Testis (tissue), 2 donors: ENCODE results near the gene LRRC31.

ENCODE experiments used
- POLR2A ChIP-seq: fragments of 450-650 bp; IDR thresholded peaks from one replicate; pipeline ENCODE4 v1.6.1; 2017; ENCODE audit warnings: antibody characterized with exemption, mild to moderate bottlenecking, moderate library complexity
- TF ChIP-seq, protein P1 (sequence below), 3 experiments: fragments of 450-650 bp in 2 of 3; fragments of 200-600 bp in 1 of 3; sonication (generic) in 1 of 3; IDR thresholded peaks; one replicate each; pipeline ENCODE4 v1.5.1; 2016 to 2019; ENCODE audit warnings: antibody characterized with exemption in 3 of 3, mild to moderate bottlenecking in 2 of 3, moderate library complexity in 1 of 3

DNA sequence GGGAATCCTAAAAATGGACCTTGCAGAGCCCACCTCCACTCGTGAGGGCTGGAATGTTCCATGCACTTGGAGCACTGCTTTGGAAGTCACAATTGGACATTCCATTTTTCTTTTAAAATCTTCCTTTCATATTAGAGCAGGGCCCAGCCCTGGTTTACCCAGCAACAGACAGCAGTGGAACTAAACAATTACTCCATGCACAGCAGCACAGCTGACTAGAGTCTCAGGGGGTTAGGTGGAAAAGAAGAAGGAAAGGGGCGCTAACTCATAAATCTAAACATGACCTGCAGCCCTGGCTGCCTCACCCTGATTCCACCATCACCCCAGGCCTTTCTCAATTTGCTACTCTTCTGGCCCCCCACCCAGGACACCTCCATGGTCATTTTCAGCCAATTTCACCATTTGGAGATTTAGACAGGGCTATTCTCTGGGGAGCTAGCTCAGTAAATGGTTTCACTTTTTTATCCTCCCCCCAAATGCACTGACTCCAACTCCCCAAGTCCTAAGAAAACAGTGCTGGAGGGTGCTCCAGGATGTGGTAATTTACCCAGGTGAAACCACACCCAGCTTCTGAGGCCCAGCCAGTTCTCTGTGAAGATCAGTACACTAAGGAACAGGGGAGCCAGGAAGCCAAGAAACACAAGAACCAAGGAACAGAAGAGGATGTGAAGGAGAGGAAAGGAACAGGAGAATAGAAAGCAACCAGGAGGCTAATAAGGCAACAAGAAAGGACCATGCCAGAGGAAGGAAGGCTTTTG lies 1.6 kb upstream of the LRRC31 start:
- TF ChIP-seq, protein P1, sequence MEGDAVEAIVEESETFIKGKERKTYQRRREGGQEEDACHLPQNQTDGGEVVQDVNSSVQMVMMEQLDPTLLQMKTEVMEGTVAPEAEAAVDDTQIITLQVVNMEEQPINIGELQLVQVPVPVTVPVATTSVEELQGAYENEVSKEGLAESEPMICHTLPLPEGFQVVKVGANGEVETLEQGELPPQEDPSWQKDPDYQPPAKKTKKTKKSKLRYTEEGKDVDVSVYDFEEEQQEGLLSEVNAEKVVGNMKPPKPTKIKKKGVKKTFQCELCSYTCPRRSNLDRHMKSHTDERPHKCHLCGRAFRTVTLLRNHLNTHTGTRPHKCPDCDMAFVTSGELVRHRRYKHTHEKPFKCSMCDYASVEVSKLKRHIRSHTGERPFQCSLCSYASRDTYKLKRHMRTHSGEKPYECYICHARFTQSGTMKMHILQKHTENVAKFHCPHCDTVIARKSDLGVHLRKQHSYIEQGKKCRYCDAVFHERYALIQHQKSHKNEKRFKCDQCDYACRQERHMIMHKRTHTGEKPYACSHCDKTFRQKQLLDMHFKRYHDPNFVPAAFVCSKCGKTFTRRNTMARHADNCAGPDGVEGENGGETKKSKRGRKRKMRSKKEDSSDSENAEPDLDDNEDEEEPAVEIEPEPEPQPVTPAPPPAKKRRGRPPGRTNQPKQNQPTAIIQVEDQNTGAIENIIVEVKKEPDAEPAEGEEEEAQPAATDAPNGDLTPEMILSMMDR (IDR thresholded peaks at IDR 0.05): no peak
- TF ChIP-seq POLR2A: no peak
